GM12801 (cell line): Measurements from ENCODE around the gene CCDC80.

Source experiments
- CTCF ChIP-seq: IDR thresholded peaks from one replicate; pipeline ENCODE4 v1.5.1; 2011; ENCODE audit warnings: control low read depth; ENCODE audit not compliant: insufficient read length; ENCODE audit errors: extremely low read depth

Gene CCDC80

DNA sequence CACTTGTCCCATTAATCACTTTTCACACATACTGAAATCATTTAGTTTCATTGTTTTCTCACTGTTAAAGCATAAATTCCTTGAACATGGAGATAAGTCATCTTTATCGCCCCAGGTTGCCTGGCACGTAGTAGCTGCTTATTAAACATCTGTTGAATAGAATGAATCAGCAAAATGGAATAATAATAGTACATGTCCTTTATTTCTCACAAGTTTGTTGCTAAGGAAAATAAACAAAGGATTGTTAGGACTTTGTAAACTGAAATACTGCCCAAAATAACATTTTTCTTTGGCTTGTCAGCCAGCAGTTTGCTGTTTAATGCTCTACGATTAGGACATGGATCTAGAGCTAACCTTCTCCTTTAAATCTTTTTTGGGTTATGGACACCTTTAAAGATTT is 61.2 kb downstream of the CCDC80 start:
- no peak for TF ChIP-seq CTCF

GRCh38 chr3:112579232-112579631 is 61.7 kb downstream of the CCDC80 start:
- no peak for TF ChIP-seq CTCF

DNA sequence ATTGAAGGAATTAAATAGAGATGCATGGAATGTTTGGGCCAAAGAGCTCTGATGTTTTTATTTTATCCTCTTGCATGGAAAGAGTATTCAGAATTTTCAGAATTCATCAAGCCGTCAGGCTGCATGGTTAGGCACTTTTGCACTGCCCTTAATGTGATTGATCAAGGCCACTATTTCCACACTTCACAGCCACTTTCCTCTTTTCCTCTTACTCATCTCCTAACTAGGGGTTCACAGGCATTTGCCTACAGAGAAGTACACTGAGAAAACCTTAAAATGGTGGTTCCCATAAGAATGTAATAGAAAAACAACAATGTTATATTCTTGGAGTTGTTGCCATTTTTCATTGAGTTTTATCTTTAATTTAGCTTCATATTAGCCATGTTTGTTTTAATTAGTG is 68.2 kb downstream of the CCDC80 start:
- TF ChIP-seq CTCF: no peak

- TF ChIP-seq CTCF: no peak
Observed at GRCh38 chr3:112569265-112569664, 71.7 kb downstream of the CCDC80 start.

GRCh38 chr3:112568642-112569041 is 72.3 kb downstream of the CCDC80 start:
- TF ChIP-seq CTCF: no peak

- no peak for TF ChIP-seq CTCF
Observed at GRCh38 chr3:112564940-112565305, 76.0 kb downstream of the CCDC80 start.

DNA sequence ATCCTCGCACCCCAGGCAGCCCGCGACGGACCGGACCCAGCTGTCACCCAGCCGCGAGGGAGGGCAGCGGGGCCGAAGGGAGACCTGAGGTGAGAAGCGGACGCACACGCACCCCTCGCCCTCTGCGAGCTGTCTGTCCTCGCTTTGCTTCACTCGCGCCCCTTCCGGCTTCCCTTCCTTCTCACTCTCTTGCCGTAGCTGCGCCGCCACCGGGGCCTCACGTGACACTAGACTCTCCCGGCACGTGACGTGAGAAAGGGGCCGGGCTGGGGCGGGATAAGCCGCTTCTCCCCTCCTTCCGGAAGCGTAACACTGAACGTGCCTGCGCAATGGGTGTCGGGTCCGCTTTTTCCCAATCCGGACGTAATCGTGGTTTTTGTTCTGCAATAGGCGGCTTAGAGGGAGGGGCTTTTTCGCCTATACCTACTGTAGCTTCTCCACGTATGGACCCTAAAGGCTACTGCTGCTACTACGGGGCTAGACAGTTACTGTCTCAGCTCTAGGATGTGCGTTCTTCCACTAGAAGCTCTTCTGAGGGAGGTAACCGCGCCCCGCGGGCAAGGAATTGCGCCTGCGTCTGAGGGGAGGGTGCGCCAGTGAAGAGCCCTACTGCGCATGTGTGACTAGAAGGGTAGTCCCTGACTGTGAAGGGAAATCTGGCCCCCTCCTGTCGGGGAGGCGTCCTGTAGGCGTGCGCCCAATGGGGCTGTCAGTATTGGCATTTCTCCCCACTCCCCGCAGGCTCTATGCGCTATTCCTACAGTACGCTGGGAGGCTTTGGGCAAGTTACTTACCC is 79.0 kb downstream of the CCDC80 start, which contains the start of the genes ATG3 and SLC35A5:
Gene ATG3 (minus strand): TSS at position 229 of the 796 bp plus-strand sequence. CDS start 434 bp downstream, outside the sequence.
Gene SLC35A5 (plus strand): TSS at position 312 of the 796 bp plus-strand sequence. CDS start 1,359 bp downstream, outside the sequence.
- TF ChIP-seq CTCF: no peak
